ENCODE measurements around the gene HBP1. TPM values are rescaled to one million over a fixed set of nuclear protein-coding genes. Genes with fewer than 3 reads are reported as not detected.

The HBP1 gene
- total and polyA plus RNA-seq, 2 of the 4 experiments (the other 2 are of a cell fraction), result 27.1 to 69.9 TPM

DNA sequence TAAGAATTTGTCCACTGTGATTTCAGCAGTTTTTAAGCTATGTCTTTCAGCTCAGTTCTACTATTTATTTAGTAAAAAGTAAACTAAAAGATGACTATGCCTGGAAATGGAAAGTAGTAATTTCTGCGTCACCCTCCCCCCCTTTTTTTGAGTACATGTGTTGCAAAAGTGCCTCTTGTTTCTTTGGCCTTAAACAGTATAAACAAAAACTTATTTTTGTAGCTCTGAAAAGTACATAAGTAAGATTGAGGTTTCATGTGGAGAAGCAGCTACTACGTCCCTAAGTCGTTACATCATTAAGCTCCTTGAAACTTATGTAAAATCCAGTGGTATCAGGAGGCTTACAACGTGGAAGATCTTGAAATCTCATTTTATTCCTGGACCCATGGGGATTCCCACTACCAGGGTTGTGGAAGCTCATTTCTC, 46.3 kb upstream of the HBP1 start:
- Histone ChIP-seq H3K4me1 (ENCODE audit: control insufficient read depth, insufficient read depth, low read length) (peaks cover 11% of the 10 kb centered on the region), H3K56ac (ENCODE audit: extremely low read depth, insufficient read depth, low read length) (no peak overlapping the region), H3K36me3 (ENCODE audit: control insufficient read depth, insufficient read depth, low read length) (no peaks in the 10 kb centered on the region), H2AFZ (replicated peaks; ENCODE audit: low read length, poor library complexity) (no peak overlapping the region), H3K9me3 (ENCODE audit: control insufficient read depth, insufficient read depth, low read length) (no peaks in the 10 kb centered on the region), H3K27ac (ENCODE audit: insufficient read depth, low read length) (no peak overlapping the region), H2AK5ac (ENCODE audit: low read depth, low read length) (no peak overlapping the region), H3K14ac (replicated peaks; ENCODE audit: low read depth, low read length) (0 out of 2 replicates have a peak overlapping the region, but pooled peaks have one; percentile 10), H4K8ac (ENCODE audit: low read depth in 2 of 2, low read length in 2 of 2) (peak overlapping the region in 1 of 2 experiments; percentile 46; a peak in 1 of 4 replicates), H3K4me2 (ENCODE audit: low read depth, low read length) (peak overlapping the region; percentile 4; the same call in 1 of the 2 replicates), H2BK15ac (ENCODE audit: low read depth, low read length) (0 out of 3 replicates have a peak overlapping the region, but pooled peaks have one; percentile 0), H4K20me1 (ENCODE audit: insufficient read depth, low read length) (no peaks in the 10 kb centered on the region), H2BK5ac (ENCODE audit: low read depth, low read length, poor library complexity, severe bottlenecking) (peak overlapping the region; percentile 73), H4K91ac (ENCODE audit: insufficient read depth, low read depth, low read length) (peak overlapping the region; percentile 38; the same call in 1 of the 2 replicates), H4K5ac (ENCODE audit: low read depth, low read length) (no peak overlapping the region), H3K79me1 (ENCODE audit: low read depth in 1 of 2, low read length in 2 of 2) (peaks cover 0 to 6% of the 10 kb centered on the region in 2 experiments; a peak in 2 of 4 replicates), H3K9me1 (ENCODE audit: insufficient read depth, low read length) (peaks cover 4% of the 10 kb centered on the region), H2BK120ac (ENCODE audit: low read depth, low read length) (peak overlapping the region; percentile 1), H2BK20ac (ENCODE audit: low read depth, low read length) (no peak overlapping the region; the same call in 1 of the 2 replicates), H3K18ac (ENCODE audit: low read depth, low read length) (peak overlapping the region; percentile 3; the same call in 1 of the 2 replicates), H3K27me3 (ENCODE audit: control insufficient read depth, insufficient read depth, low read length) (no peaks in the 10 kb centered on the region), H3K4me3 (ENCODE audit: insufficient read depth, low read depth, low read length) (no peak overlapping the region), H3K9ac (ENCODE audit: low read depth, low read length) (no peak overlapping the region), H3K23ac (ENCODE audit: low read depth, low read length) (no peak overlapping the region), H2AK9ac (replicated peaks; ENCODE audit: low read depth, low read length, poor library complexity) (no peak overlapping the region), H3K4ac (ENCODE audit: low read depth, low read length) (no peak overlapping the region)
- DNase-seq, result peak; percentile 85
- TF ChIP-seq POLR2A (IDR thresholded peaks at IDR 0.05; ENCODE audit: low read depth, low read length) (no peak), FOS (IDR thresholded peaks at IDR 0.05; ENCODE audit: low read depth, low read length) (peak; percentile 50; the same call in 1 of the 2 replicates), CEBPB (IDR thresholded peaks at IDR 0.05; ENCODE audit: low read depth, low read length) (peak; percentile 81), RFX5 (IDR thresholded peaks at IDR 0.05; ENCODE audit: low read depth, low read length) (no peak)
- TF ChIP-seq, protein P1, sequence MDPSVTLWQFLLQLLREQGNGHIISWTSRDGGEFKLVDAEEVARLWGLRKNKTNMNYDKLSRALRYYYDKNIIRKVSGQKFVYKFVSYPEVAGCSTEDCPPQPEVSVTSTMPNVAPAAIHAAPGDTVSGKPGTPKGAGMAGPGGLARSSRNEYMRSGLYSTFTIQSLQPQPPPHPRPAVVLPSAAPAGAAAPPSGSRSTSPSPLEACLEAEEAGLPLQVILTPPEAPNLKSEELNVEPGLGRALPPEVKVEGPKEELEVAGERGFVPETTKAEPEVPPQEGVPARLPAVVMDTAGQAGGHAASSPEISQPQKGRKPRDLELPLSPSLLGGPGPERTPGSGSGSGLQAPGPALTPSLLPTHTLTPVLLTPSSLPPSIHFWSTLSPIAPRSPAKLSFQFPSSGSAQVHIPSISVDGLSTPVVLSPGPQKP (IDR thresholded peaks at IDR 0.05; ENCODE audit: borderline replicate concordance, low read depth, low read length), result no peak
- no CpG with 5 or more reads among the region's 4 CpGs for WGBS, 2 experiments (ENCODE audit: extremely low coverage in 2 of 2, insufficient read length in 1 of 2)
- no TSS peak for BruUV-seq (replicated peaks)
- intact Hi-C loops (cut with micrococcal nuclease), result loop anchor here (5.0 kb wide), 1 partner anchor 75 kb away; no protein-coding TSS in a partner anchor
- dilution Hi-C loops (cut with HindIII; ENCODE audit: low sequenced_read_pairs, unreplicated experiment), result no loop called here
- CTCF ChIA-PET, result interaction anchor here (1.0 to 1.5 kb wide), 4 partner anchors 10 to 73 kb away, joined by 3 to 8 read pairs (median 5); no protein-coding TSS in a partner anchor
- POLR2A ChIA-PET (ENCODE audit: unreplicated experiment), result interaction anchor here (0.5 kb wide), 1 partner anchor 126 kb away, joined by 3 read pairs; no protein-coding TSS in a partner anchor
- in situ Hi-C loops (cut with MboI; ENCODE audit: low sequenced_read_pairs), result no loop called here
- peak; percentile 86 for ATAC-seq (ENCODE audit: low read depth)

All from IMR-90 (cell line).